ENCODE measurements around the gene AP1S1. TPM values are rescaled to one million over a fixed set of nuclear protein-coding genes. Genes with fewer than 3 reads are reported as not detected.
A peak's percentile ranks its signal among the peaks of the same experiment; 100 is the strongest.
"Not testable (repeated sequence)": the region's sequence is repeated elsewhere in the genome, so short reads cannot be mapped to it uniquely, and the experiment has no call there.

AP1S1 gene
- total RNA-seq, 1 donor: 77.5 TPM

GRCh38 chr7:101129603-101130117, 24.6 kb upstream of the AP1S1 start:
- TF ChIP-seq CTCF (IDR thresholded peaks at IDR 0.05; ENCODE audit: insufficient read depth, low read length): no peak
- no peak for DNase-seq (ENCODE audit: low read depth)
- H3K4me3 ChIP-seq (ENCODE audit: low read depth, low read length): peak overlapping the region; percentile 35

- DNase-seq (ENCODE audit: low read depth); H3K4me3 ChIP-seq (ENCODE audit: low read depth, low read length): not testable (repeated sequence)
Measured at GRCh38 chr7:101132626-101133600, 21.4 kb upstream of the AP1S1 start.

- DNase-seq (ENCODE audit: low read depth): peak; percentile 33
- no peak for TF ChIP-seq CTCF (IDR thresholded peaks at IDR 0.05; ENCODE audit: insufficient read depth, low read length)
- H3K4me3 ChIP-seq (ENCODE audit: low read depth, low read length): no peak overlapping the region
Measured at GRCh38 chr7:101133621-101134398, 20.5 kb upstream of the AP1S1 start.

- no peak for TF ChIP-seq CTCF (IDR thresholded peaks at IDR 0.05; ENCODE audit: insufficient read depth, low read length)
- peak; percentile 41 for DNase-seq (ENCODE audit: low read depth)
- H3K4me3 ChIP-seq (ENCODE audit: low read depth, low read length): no peak overlapping the region
Measured at GRCh38 chr7:101134399-101134980, 19.8 kb upstream of the AP1S1 start.

- H3K4me3 ChIP-seq (ENCODE audit: low read depth, low read length): no peak overlapping the region
- no peak for TF ChIP-seq CTCF (IDR thresholded peaks at IDR 0.05; ENCODE audit: insufficient read depth, low read length)
- no peak for DNase-seq (ENCODE audit: low read depth)
Measured at GRCh38 chr7:101137651-101138212, 16.5 kb upstream of the AP1S1 start.

- peak; percentile 73 for TF ChIP-seq CTCF (IDR thresholded peaks at IDR 0.05; ENCODE audit: insufficient read depth, low read length)
- H3K4me3 ChIP-seq (ENCODE audit: low read depth, low read length): no peak overlapping the region
- peak; percentile 96 for DNase-seq (ENCODE audit: low read depth)
Measured at GRCh38 chr7:101138213-101138870, 15.9 kb upstream of the AP1S1 start.
